GM12878 (cell line): ENCODE results near the gene EBF3.

Experiments used
- BHLHE40 ChIP-seq, 2 experiments: fragments of 450-650 bp in 1 of 2; IDR thresholded peaks; 2 replicates each; pipeline ENCODE4 v1.6.1; 2011 to 2017; ENCODE audit warnings: low read depth in 2 of 2, borderline replicate concordance in 1 of 2, improper control_type of control experiment in 1 of 2, low read length in 1 of 2, mild to moderate bottlenecking in 1 of 2
- MXI1 ChIP-seq: fragments of 150-350 bp; IDR thresholded peaks from 2 replicates; pipeline ENCODE4 v1.6.1; 2011; ENCODE audit warnings: low read depth, mild to moderate bottlenecking, inconsistent platforms, low read length, improper control_type of control experiment

DNA sequence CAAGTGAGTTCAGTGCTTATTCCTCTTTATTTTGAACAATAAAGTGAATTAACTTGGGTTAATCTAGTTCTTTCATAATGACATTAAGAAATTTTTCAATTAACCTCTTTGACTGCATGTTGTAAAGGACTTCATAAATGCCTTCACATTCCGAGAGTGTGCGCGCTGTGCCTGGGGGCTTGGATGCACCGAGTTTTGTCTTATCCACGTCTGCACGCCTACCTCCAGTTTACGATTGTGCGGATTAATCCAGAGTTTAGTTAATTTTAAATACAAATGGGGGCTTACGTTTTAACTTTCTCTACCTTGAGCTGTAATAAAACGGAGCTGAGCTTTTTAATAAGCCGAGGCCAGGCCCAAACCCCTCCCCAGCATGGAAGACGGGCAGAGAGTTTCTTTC is 120.4 kb downstream of the EBF3 start:
- TF ChIP-seq BHLHE40 (IDR thresholded peaks at IDR 0.05; ENCODE audit: borderline replicate concordance in 1 of 2, low read depth in 2 of 2, low read length in 1 of 2): no peak
- TF ChIP-seq MXI1: no peak
